AG04450 (cell line): ENCODE measurements around the gene ATL1. TPM values are rescaled to one million over a fixed set of nuclear protein-coding genes. Genes with fewer than 3 reads are reported as not detected.

Experiments
- CTCF ChIA-PET: fragments of 300-600, 350-600 bp; formaldehyde crosslinking; extraction: SDS; loops from one replicate; lab custom pipeline; 2022; ENCODE audit warnings: antibody characterized with exemption, inconsistent platforms; lab: Charles Lee
- POLR2A ChIA-PET: fragments of 350-600 bp; formaldehyde crosslinking; extraction: SDS; loops from one replicate; lab custom pipeline; 2021; ENCODE audit warnings: antibody characterized with exemption, inconsistent platforms; lab: Yijun Ruan, JAX
- DNase-seq: peaks from one replicate; pipeline ENCODE4 v3.0.0-alpha.2; 2011; ENCODE audit warnings: low read depth, low spot score
- H3K27ac ChIP-seq: one replicate; pipeline ENCODE4 v1.5.1; 2012; ENCODE audit warnings: low read depth, low read length, control low read depth
- H3K27me3 ChIP-seq: one replicate; pipeline ENCODE4 v1.6.0; 2012; ENCODE audit warnings: low read length; ENCODE audit not compliant: control insufficient read depth, insufficient read depth
- H3K4me3 ChIP-seq: 2 replicates; pipeline ENCODE4 v1.5.1; 2011; ENCODE audit warnings: mild to moderate bottlenecking, low read depth, low read length, control low read depth
- H3K9me3 ChIP-seq: 2 replicates; pipeline ENCODE4 v1.5.1; 2012; ENCODE audit warnings: low read length; ENCODE audit not compliant: control insufficient read depth, insufficient read depth
- polyA plus RNA-seq: library from polyadenylated mRNA; depleted of rRNA; stranded (reverse); fragments of >200 nt; gene quantifications from 2 replicates; pipeline ENCODE4 v1.2.3, GENCODE V29; 2011
- TF ChIP-seq, protein P1 (sequence below): IDR thresholded peaks from 2 replicates; pipeline ENCODE4 v1.5.1; 2011; ENCODE audit warnings: low read depth, low read length, control low read depth, inconsistent platforms

The ATL1 gene
- polyA plus RNA-seq, 1 experiment = 11.5 TPM

DNA sequence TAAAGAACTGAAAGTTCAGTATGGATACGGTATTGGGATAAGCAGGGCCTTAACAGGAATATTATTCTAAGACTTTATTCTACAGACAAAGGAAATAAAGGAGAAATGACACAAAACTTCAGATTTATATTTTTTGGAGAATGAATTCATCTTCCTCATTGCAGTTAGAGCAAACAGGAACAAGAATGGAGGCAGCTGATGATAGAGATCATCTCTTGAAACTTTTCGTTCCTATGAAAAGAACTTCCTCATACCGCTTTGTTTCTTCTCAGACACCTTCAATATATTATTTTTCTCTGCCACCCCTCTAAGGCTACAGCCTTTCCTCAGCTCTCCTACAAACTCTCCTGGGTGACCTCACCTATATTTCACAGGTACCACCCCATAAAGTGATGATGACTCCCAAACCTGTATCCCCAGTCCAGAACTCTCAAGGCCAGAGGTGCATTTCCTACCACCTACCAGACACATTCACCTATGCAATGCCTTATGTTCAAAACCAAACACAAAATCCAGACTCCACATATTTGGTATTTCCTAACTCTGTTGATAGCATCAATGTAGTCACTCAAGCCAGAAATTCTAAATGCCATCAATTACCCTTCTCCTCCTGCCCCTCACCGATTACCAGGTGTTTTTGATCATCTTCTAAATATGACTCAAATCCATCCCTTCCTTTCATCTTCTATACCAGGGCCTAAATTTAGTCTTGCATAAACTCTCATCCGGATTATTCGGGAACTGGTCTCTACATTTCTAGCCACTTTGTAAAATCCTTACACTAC is 35.0 kb upstream of the ATL1 start:
- no peak overlapping the region for H3K4me3 ChIP-seq
- no peaks in the 10 kb centered on the region for H3K9me3 ChIP-seq
- H3K27ac ChIP-seq = no peak overlapping the region
- CTCF ChIA-PET = no interaction called here
- no peak for DNase-seq
- POLR2A ChIA-PET = no interaction called here
- H3K27me3 ChIP-seq = no peaks in the 10 kb centered on the region
- TF ChIP-seq, protein P1, sequence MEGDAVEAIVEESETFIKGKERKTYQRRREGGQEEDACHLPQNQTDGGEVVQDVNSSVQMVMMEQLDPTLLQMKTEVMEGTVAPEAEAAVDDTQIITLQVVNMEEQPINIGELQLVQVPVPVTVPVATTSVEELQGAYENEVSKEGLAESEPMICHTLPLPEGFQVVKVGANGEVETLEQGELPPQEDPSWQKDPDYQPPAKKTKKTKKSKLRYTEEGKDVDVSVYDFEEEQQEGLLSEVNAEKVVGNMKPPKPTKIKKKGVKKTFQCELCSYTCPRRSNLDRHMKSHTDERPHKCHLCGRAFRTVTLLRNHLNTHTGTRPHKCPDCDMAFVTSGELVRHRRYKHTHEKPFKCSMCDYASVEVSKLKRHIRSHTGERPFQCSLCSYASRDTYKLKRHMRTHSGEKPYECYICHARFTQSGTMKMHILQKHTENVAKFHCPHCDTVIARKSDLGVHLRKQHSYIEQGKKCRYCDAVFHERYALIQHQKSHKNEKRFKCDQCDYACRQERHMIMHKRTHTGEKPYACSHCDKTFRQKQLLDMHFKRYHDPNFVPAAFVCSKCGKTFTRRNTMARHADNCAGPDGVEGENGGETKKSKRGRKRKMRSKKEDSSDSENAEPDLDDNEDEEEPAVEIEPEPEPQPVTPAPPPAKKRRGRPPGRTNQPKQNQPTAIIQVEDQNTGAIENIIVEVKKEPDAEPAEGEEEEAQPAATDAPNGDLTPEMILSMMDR = no peak

DNA sequence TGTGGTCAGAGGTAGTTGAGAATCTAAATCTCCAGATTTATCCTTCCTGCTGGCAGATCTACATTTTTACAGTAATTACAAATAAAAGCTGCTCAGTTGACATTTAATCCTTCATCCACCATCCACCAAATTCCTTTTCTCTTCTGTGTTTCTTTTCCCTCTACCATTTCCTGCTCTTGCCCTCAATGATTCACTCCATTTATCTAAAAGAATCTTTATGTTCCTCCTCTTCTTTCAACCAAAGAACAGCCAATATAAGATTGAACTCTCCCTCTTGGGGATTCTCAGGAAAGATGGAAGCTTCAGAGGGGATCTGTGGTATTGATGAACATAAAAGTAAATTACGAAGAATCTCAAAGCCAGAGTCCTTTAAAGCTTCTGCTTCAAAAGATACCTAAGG is 31.9 kb upstream of the ATL1 start:
- TF ChIP-seq, protein P1 = no peak
- POLR2A ChIA-PET = interaction anchor here (0.6 to 0.7 kb wide), 2 partner anchors 162 to 436 kb away, joined by 7 to 8 read pairs; no protein-coding TSS in a partner anchor

DNA sequence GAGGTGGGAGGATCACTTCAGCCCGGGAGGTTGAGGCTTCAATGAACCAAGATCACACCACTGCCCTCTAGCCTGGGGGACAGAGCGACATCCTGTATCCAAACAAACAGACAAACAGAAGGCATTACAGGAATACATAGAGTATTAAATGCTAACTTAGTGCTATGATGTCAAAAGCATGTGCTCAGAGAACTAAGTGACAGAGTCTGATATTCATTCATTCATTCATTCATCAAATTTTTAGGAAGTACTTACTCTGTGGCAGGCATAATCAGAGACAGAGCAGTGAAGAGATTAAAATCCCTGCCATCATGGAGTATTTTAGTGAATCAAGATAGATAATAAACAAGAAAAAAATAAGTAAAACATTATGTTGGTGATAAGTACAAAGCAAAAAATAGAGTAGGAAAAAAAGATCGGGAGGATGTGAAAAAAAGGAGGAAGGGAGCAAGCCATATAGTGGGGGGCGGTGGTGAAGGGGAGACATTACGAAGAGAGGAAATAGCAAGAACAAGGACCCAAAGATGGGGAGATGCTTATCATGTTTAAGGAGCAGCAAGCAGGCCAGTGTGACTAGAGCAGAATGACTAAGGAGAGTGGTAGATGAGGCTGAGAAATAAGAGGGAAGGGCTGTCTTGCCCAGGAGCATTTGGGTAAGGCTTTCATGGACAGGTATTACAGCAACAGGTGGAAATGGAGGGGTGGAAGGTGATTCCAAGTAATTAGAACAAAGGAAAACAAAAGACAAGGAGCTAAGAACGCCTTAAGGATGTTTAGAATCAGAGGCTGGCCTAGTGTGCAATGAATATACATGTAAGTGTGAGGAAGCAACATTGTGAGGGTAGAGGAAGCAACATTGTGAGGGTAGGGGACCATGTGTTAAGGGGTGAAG is 30.4 kb upstream of the ATL1 start:
- H3K27ac ChIP-seq = peak overlapping the region; percentile 40
- TF ChIP-seq, protein P1 = no peak
- no peaks in the 10 kb centered on the region for H3K27me3 ChIP-seq
- ChIA-PET CTCF (interaction anchor here (0.8 to 3.0 kb wide), 3 partner anchors 208 to 244 kb away, joined by 3 to 19 read pairs (median 8); no protein-coding TSS in a partner anchor), POLR2A (interaction anchor here (0.6 kb wide), 1 partner anchor 413 kb away, joined by 3 read pairs; the partner anchor contains the start of gene VCPKMT)
- H3K9me3 ChIP-seq = no peaks in the 10 kb centered on the region
- peak overlapping the region; percentile 80 for H3K4me3 ChIP-seq
- DNase-seq = no peak

More for the DNA sequence above, 31.9 kb upstream of the ATL1 start:
- H3K4me3 ChIP-seq = no peak overlapping the region
- DNase-seq = no peak
- CTCF ChIA-PET = interaction anchor here (0.6 to 3.0 kb wide), 5 partner anchors 207 to 332 kb away, joined by 3 to 19 read pairs (median 6); no protein-coding TSS in a partner anchor
- H3K9me3 ChIP-seq = no peaks in the 10 kb centered on the region
- H3K27ac ChIP-seq = no peak overlapping the region
- H3K27me3 ChIP-seq = no peaks in the 10 kb centered on the region

- Histone ChIP-seq H3K9me3 (no peaks in the 10 kb centered on the region), H3K4me3 (peak overlapping the region; percentile 80), H3K27ac (no peak overlapping the region), H3K27me3 (no peaks in the 10 kb centered on the region)
- ChIA-PET POLR2A (no interaction called here), CTCF (interaction anchor here (3.0 kb wide), 1 partner anchor 209 kb away, joined by 19 read pairs; no protein-coding TSS in a partner anchor)
- DNase-seq = no peak
- TF ChIP-seq, protein P1 = no peak
These were observed 29.6 kb upstream of the ATL1 start for GRCh38 chr14:50530358-50530757.
